ENCODE measurements around the gene OPRD1. TPM values are rescaled to one million over a fixed set of nuclear protein-coding genes. Genes with fewer than 3 reads are reported as not detected.
"Not testable (repeated sequence)": the region's sequence is repeated elsewhere in the genome, so short reads cannot be mapped to it uniquely, and the experiment has no call there.

Gene OPRD1
- total RNA-seq, 5 donors from 2014 or later (not counting 1 experiment from before 2014, with no cell fraction given) = not detected

DNA sequence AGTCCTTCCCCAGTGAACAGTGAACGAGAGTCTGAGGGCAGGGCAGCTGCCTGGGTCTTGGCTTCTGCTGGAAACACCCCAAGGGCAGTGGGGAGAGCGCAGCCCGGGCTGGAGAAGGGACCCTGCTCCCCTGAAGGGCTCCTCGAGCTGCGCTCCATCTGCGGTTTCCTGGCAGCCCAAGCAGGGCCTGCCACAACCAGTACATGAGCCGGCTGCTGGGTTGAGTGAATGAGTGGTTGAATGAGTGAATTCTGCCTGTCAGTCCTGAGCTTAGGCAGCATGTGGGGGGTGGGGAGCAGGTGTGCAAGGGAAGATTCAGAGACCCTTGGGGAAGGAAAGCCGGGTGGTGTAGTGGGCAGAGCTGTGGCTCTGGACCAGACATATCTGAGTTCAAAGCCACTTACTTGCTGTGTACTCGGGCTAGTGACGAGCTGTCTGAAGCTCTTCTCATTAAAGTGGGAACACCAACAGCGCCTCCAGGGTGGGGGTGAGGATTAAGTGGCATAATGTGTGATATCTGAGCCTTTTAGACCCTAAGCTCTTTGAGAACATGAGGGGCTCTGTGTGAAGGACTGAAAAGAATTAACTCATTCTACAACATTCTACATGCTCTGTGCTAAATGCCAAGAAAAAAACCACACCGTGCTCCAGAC is 3.7 kb downstream of the OPRD1 start:
- Histone ChIP-seq H3K4me3 (ENCODE audit: control insufficient read depth in 1 of 2, extremely low read depth in 1 of 2, low read length in 1 of 2) (no peak overlapping the region), H3K36me3 (ENCODE audit: control insufficient read depth in 2 of 2, extremely low read depth in 1 of 2, insufficient read depth in 1 of 2, low read length in 1 of 2) (no peaks in the 10 kb centered on the region), H3K9me3 (no peaks in the 10 kb centered on the region), H3K27ac (ENCODE audit: low read length) (no peak overlapping the region), H3K27me3 (replicated peaks in 1 of 2; ENCODE audit: control insufficient read depth in 2 of 2, extremely low read depth in 1 of 2, insufficient read depth in 2 of 2, low read length in 1 of 2) (peaks cover 12 to 74% of the 10 kb centered on the region in 2 experiments), H3K4me1 (ENCODE audit: control insufficient read depth in 1 of 2, extremely low read depth in 1 of 2, insufficient read depth in 2 of 2, low read length in 2 of 2) (peaks cover 0 to 3% of the 10 kb centered on the region in 2 experiments)
- no peak overlapping the region for H3K27ac Mint-ChIP-seq
- WGBS (ENCODE audit: insufficient coverage) = 23% methylated on average over 9 of the region's 12 CpGs
- ChIA-PET CTCF (interaction anchor here in 1 of 2 donors (1.0 kb wide), 1 partner anchor 527 kb away, joined by 3 read pairs; no protein-coding TSS in a partner anchor), POLR2A (interaction anchor here in 1 of 2 donors (0.5 kb wide), 1 partner anchor 167 kb away, joined by 6 read pairs; the partner anchor contains the start of gene RNU11)
- ATAC-seq (replicated peaks in 1 of 4) = peak in 1 of 4 experiments; percentile 43
- peaks cover 0 to 10% (median 6%) of the 10 kb centered on the region in 3 donors for H3K4me1 Mint-ChIP-seq
- DNase-seq = peak in 1 of 35 experiments; percentile 4
- no peaks in the 10 kb centered on the region for H3K9me3 Mint-ChIP-seq
- no peak overlapping the region for H3K4me3 Mint-ChIP-seq
- H3K27me3 Mint-ChIP-seq = peaks cover 40 to 59% of the 10 kb centered on the region in 2 donors
- H3K36me3 Mint-ChIP-seq = no peaks in the 10 kb centered on the region

DNA sequence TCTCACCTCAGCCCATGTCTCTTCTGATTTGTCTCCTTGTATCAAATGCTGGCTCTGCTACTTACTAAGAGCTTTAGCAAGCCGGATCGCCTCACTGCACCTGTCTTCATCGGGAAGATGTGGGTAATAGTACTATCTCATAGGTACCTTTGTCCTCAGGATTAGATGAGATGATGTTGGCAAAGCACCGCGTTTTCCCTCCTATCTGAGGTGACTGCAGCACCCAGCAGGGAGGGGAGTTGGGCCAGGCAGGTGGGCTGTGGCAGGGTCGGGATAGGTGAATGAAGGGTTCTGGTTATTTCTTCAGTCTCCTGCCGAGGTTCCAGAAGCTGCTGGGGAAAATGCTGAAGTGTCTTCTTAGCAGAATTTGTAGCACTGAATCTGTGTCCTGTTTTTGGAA is 5.2 kb downstream of the OPRD1 start:
- 100% methylated on average over 2 of the region's 7 CpGs for WGBS (ENCODE audit: insufficient coverage)

DNA sequence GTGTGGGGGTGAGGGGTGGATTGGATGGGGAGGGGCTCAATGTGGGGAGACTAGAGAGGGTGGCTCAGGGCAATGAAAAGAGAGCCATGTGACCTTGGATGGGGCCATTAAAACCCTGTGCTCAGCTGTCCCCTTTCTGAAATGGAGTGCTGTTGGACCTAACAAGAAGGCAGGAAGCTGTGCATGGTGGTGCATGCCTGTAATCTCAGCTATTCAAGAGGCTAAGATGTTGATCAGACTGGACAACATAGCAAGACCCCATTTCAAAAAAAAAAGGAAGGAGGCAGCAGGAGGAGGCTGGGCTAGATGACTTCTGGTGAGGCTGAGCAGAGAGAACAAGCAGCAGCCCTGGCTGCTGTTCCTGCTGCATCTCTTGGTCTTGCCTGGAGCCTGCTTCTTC is 7.0 kb downstream of the OPRD1 start:
- Histone ChIP-seq H3K9me3 (no peaks in the 10 kb centered on the region), H3K4me3 (ENCODE audit: control insufficient read depth in 1 of 2, extremely low read depth in 1 of 2, low read length in 1 of 2) (no peak overlapping the region), H3K27ac (ENCODE audit: low read length) (no peak overlapping the region), H3K27me3 (replicated peaks in 1 of 2; ENCODE audit: control insufficient read depth in 2 of 2, extremely low read depth in 1 of 2, insufficient read depth in 2 of 2, low read length in 1 of 2) (peaks cover 1 to 49% of the 10 kb centered on the region in 2 experiments), H3K4me1 (ENCODE audit: control insufficient read depth in 1 of 2, extremely low read depth in 1 of 2, insufficient read depth in 2 of 2, low read length in 2 of 2) (no peaks in the 10 kb centered on the region), H3K36me3 (ENCODE audit: control insufficient read depth in 2 of 2, extremely low read depth in 1 of 2, insufficient read depth in 1 of 2, low read length in 1 of 2) (no peaks in the 10 kb centered on the region)
- Mint-ChIP-seq H3K27ac (no peak overlapping the region), H3K27me3 (peaks cover 20 to 37% of the 10 kb centered on the region in 2 donors), H3K4me3 (no peak overlapping the region), H3K36me3 (no peaks in the 10 kb centered on the region), H3K9me3 (no peaks in the 10 kb centered on the region), H3K4me1 (no peaks in the 10 kb centered on the region)
- DNase-seq (no peak), ATAC-seq (replicated peaks in 1 of 4) (no peak)
- CTCF ChIA-PET = no interaction called here
- POLR2A ChIA-PET = interaction anchor here in 1 of 2 donors (0.6 kb wide), 1 partner anchor 9 kb away, joined by 5 read pairs; no protein-coding TSS in a partner anchor

More for the DNA sequence above, 5.2 kb downstream of the OPRD1 start:
- H3K4me3 Mint-ChIP-seq = no peak overlapping the region
- no peak for ATAC-seq (replicated peaks in 1 of 4)
- H3K27ac ChIP-seq (ENCODE audit: low read length) = no peak overlapping the region
- ChIA-PET CTCF (no interaction called here), POLR2A (no interaction called here)
- no peak for DNase-seq
- no peaks in the 10 kb centered on the region for H3K9me3 ChIP-seq
- H3K36me3 Mint-ChIP-seq = no peaks in the 10 kb centered on the region
- peaks cover 10 to 63% of the 10 kb centered on the region in 2 experiments for H3K27me3 ChIP-seq (replicated peaks in 1 of 2; ENCODE audit: control insufficient read depth in 2 of 2, extremely low read depth in 1 of 2, insufficient read depth in 2 of 2, low read length in 1 of 2)
- no peak overlapping the region for H3K4me3 ChIP-seq (ENCODE audit: control insufficient read depth in 1 of 2, extremely low read depth in 1 of 2, low read length in 1 of 2)
- peaks cover 0 to 3% of the 10 kb centered on the region in 2 experiments for H3K4me1 ChIP-seq (ENCODE audit: control insufficient read depth in 1 of 2, extremely low read depth in 1 of 2, insufficient read depth in 2 of 2, low read length in 2 of 2)
- H3K27ac Mint-ChIP-seq = no peak overlapping the region
- H3K27me3 Mint-ChIP-seq = peaks cover 29 to 48% of the 10 kb centered on the region in 2 donors
- no peaks in the 10 kb centered on the region for H3K36me3 ChIP-seq (ENCODE audit: control insufficient read depth in 2 of 2, extremely low read depth in 1 of 2, insufficient read depth in 1 of 2, low read length in 1 of 2)
- H3K9me3 Mint-ChIP-seq = no peaks in the 10 kb centered on the region
- H3K4me1 Mint-ChIP-seq = peaks cover 0 to 8% (median 4%) of the 10 kb centered on the region in 3 donors

DNA sequence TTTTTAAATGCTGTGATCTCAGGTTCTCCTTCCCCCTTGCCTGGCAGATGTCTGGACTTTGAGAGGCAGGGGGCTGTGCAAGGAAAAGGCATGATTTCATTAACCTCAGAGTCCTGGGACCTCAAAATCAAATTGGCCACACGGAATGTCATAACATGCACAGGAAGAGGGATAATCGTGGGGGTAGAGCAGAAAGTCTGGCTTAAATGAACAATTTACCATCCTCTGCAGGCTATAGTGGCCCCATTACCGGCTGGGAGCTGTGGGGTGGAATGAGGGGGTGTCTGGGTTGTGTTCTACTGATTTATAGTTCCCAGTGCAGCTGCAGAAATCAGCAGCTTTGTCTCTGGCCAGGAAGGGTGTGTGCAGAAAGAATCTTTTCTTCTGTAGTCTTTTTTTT is 10.8 kb downstream of the OPRD1 start:
- Histone ChIP-seq H3K36me3 (ENCODE audit: control insufficient read depth in 2 of 2, extremely low read depth in 1 of 2, insufficient read depth in 1 of 2, low read length in 1 of 2) (no peaks in the 10 kb centered on the region), H3K27ac (ENCODE audit: low read length) (no peak overlapping the region), H3K4me3 (ENCODE audit: control insufficient read depth in 1 of 2, extremely low read depth in 1 of 2, low read length in 1 of 2) (no peak overlapping the region), H3K4me1 (ENCODE audit: control insufficient read depth in 1 of 2, extremely low read depth in 1 of 2, insufficient read depth in 2 of 2, low read length in 2 of 2) (no peaks in the 10 kb centered on the region), H3K9me3 (no peaks in the 10 kb centered on the region), H3K27me3 (replicated peaks in 1 of 2; ENCODE audit: control insufficient read depth in 2 of 2, extremely low read depth in 1 of 2, insufficient read depth in 2 of 2, low read length in 1 of 2) (peaks cover 0 to 19% of the 10 kb centered on the region in 2 experiments)
- Mint-ChIP-seq H3K4me3 (no peak overlapping the region), H3K36me3 (no peaks in the 10 kb centered on the region), H3K4me1 (no peaks in the 10 kb centered on the region), H3K9me3 (no peaks in the 10 kb centered on the region), H3K27me3 (peaks cover 7 to 15% of the 10 kb centered on the region in 2 donors), H3K27ac (no peak overlapping the region)
- ATAC-seq (replicated peaks in 1 of 4) = no peak
- ChIA-PET CTCF (interaction anchor here in 1 of 2 donors (0.6 kb wide), 1 partner anchor 15 kb away, joined by 6 read pairs; no protein-coding TSS in a partner anchor), POLR2A (interaction anchor here in 1 of 2 donors (0.6 kb wide), 2 partner anchors 28 to 254 kb away, joined by 6 read pairs; no protein-coding TSS in a partner anchor)
- no CpG with 5 or more reads among the region's 3 CpGs for WGBS (ENCODE audit: insufficient coverage)
- no peak for DNase-seq

DNA sequence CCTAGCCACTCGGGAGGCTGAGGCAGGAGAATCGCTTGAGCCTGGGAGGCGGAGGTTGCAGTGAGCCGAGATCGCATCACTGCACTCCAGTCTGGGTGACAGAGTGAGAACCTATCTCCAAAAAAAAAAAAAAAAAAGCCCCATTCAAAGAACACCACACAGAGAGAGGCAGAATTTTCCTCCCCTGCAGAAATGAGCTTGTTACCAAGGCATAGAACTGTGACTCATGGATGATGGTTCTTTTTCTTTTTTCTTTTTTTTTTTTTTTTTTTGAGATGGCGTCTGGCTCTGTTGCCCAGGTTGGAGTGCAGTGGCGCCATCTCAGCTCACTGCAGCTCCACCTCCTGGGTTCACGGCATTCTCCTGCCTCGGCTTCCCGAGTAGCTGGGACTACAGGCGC is 12.1 kb downstream of the OPRD1 start:
- WGBS (ENCODE audit: insufficient coverage) = 87% methylated on average over 4 of the region's 11 CpGs
- ATAC-seq (replicated peaks in 1 of 4); H3K36me3 ChIP-seq (ENCODE audit: control insufficient read depth in 2 of 2, extremely low read depth in 1 of 2, insufficient read depth in 1 of 2, low read length in 1 of 2); H3K4me1 ChIP-seq (ENCODE audit: control insufficient read depth in 1 of 2, extremely low read depth in 1 of 2, insufficient read depth in 2 of 2, low read length in 2 of 2); H3K27me3 Mint-ChIP-seq; H3K4me3 Mint-ChIP-seq; POLR2A ChIA-PET; H3K27ac Mint-ChIP-seq; DNase-seq; H3K4me1 Mint-ChIP-seq; H3K27ac ChIP-seq (ENCODE audit: low read length); H3K9me3 ChIP-seq; H3K9me3 Mint-ChIP-seq; H3K36me3 Mint-ChIP-seq; H3K4me3 ChIP-seq (ENCODE audit: control insufficient read depth in 1 of 2, extremely low read depth in 1 of 2, low read length in 1 of 2): not testable (repeated sequence)
- H3K27me3 ChIP-seq (replicated peaks in 1 of 2; ENCODE audit: control insufficient read depth in 2 of 2, extremely low read depth in 1 of 2, insufficient read depth in 2 of 2, low read length in 1 of 2) = peaks cover 0 to 15% of the 10 kb centered on the region in 2 experiments
- CTCF ChIA-PET = interaction anchor here in 1 of 2 donors (0.6 kb wide), 1 partner anchor 415 kb away, joined by 3 read pairs; no protein-coding TSS in a partner anchor

DNA sequence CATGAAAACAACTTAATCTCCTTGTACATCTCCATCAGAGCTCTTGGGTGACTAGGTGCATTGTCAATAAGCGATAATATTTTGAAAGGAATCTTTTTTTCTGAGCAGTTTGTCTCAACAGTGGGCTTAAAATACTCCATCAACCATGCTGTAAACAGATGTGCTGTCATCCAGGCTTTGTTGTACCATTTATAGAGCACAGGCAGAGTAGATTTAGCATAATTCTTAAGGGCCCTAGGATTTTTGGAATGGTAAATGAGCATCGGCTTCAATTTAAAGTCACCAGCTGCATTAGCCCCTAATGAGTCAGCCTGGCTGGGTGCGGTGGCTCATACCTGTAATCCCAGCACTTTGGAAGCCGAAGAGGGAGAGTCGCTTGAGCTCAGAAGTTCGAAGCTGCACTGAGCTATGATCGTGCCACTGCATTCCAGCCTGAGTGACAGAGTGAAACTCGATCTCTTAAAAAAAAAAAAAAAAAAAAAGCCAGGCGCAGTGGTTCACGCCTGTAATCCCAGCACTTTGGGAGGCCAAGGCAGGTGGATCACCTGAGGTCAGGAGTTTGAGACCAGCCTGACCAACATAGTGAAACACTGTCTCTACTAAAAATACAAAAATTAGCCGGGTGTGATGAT is 16.4 kb downstream of the OPRD1 start:
- H3K27me3 Mint-ChIP-seq; H3K27ac ChIP-seq (ENCODE audit: low read length); H3K4me3 Mint-ChIP-seq; H3K36me3 Mint-ChIP-seq; H3K36me3 ChIP-seq (ENCODE audit: control insufficient read depth in 2 of 2, extremely low read depth in 1 of 2, insufficient read depth in 1 of 2, low read length in 1 of 2); ATAC-seq (replicated peaks in 1 of 4); H3K9me3 Mint-ChIP-seq; H3K4me1 Mint-ChIP-seq; CTCF ChIA-PET; H3K4me3 ChIP-seq (ENCODE audit: control insufficient read depth in 1 of 2, extremely low read depth in 1 of 2, low read length in 1 of 2); H3K27ac Mint-ChIP-seq; H3K4me1 ChIP-seq (ENCODE audit: control insufficient read depth in 1 of 2, extremely low read depth in 1 of 2, insufficient read depth in 2 of 2, low read length in 2 of 2); POLR2A ChIA-PET; H3K9me3 ChIP-seq; DNase-seq: not testable (repeated sequence)
- H3K27me3 ChIP-seq (replicated peaks in 1 of 2; ENCODE audit: control insufficient read depth in 2 of 2, extremely low read depth in 1 of 2, insufficient read depth in 2 of 2, low read length in 1 of 2) = peaks cover 0 to 12% of the 10 kb centered on the region in 2 experiments
- WGBS (ENCODE audit: insufficient coverage) = 95% methylated on average over 2 of the region's 11 CpGs
